ENCODE data around the gene CHCHD4.

Gene CHCHD4

GRCh38 chr3:14148041-14148985 lies 23.6 kb upstream of the CHCHD4 start:
- DNase-seq, result no peak

- no peak for DNase-seq
Measured at GRCh38 chr3:14147617-14148016, 22.9 kb upstream of the CHCHD4 start.

GRCh38 chr3:14147066-14147435 lies 22.4 kb upstream of the CHCHD4 start:
- peak in 1 of 3 experiments; percentile 0 for DNase-seq

- DNase-seq, result no peak
Measured at GRCh38 chr3:14146381-14147065, 21.9 kb upstream of the CHCHD4 start.

- DNase-seq, result no peak
Measured at GRCh38 chr3:14145670-14146380, 21.2 kb upstream of the CHCHD4 start.

- DNase-seq, result peak in 1 of 3 experiments; percentile 37
Measured at GRCh38 chr3:14145236-14145635, 20.6 kb upstream of the CHCHD4 start.

GRCh38 chr3:14144423-14145075 lies 19.9 kb upstream of the CHCHD4 start:
- peak; percentile 65 to 90 (median 72) for DNase-seq

GRCh38 chr3:14143271-14144225 lies 18.9 kb upstream of the CHCHD4 start:
- DNase-seq, result no peak

GRCh38 chr3:14142567-14143270 lies 18.0 kb upstream of the CHCHD4 start:
- DNase-seq, result peak in 1 of 3 experiments; percentile 1

- DNase-seq, result no peak
Measured at GRCh38 chr3:14141602-14142341, 17.1 kb upstream of the CHCHD4 start.

GRCh38 chr3:14141144-14141543 lies 16.5 kb upstream of the CHCHD4 start:
- peak; percentile 19 to 35 (median 33) for DNase-seq

GRCh38 chr3:14140668-14141067 lies 16.0 kb upstream of the CHCHD4 start:
- DNase-seq, result no peak

GRCh38 chr3:14139771-14140170 lies 15.1 kb upstream of the CHCHD4 start:
- DNase-seq, result no peak

GRCh38 chr3:14138878-14139655 lies 14.4 kb upstream of the CHCHD4 start:
- no peak for DNase-seq

GRCh38 chr3:14138109-14138877 lies 13.6 kb upstream of the CHCHD4 start:
- no peak for DNase-seq

GRCh38 chr3:14137445-14137844 lies 12.8 kb upstream of the CHCHD4 start:
- DNase-seq, result no peak

GRCh38 chr3:14137004-14137403 lies 12.3 kb upstream of the CHCHD4 start:
- no peak for DNase-seq

GRCh38 chr3:14135581-14135980 lies 10.9 kb upstream of the CHCHD4 start:
- DNase-seq, result no peak

- DNase-seq, result no peak
Measured at GRCh38 chr3:14134291-14134690, 9.6 kb upstream of the CHCHD4 start.
